ENCODE data around the gene ANGPTL2.

GRCh38 chr9:127118597-127119319 is 3.7 kb downstream of the ANGPTL2 start:
- TF ChIP-seq POLR2A (IDR thresholded peaks at IDR 0.05) (no peak), CTCF (IDR thresholded peaks at IDR 0.05) (no peak)
